HEK293 (cell line): ENCODE data around the gene PHC1.
"Not testable (repeated sequence)": the region's sequence is repeated elsewhere in the genome, so short reads cannot be mapped to it uniquely, and the experiment has no call there.

Source experiments
- CTCF ChIA-PET: fragments of 350-600 bp; formaldehyde crosslinking; extraction: SDS; loops from one replicate; lab custom pipeline; 2021; ENCODE audit warnings: antibody characterized with exemption; lab: Yijun Ruan, JAX
- POLR2A ChIA-PET: fragments of 300-600 bp; formaldehyde crosslinking; extraction: SDS; loops from one replicate; lab custom pipeline; 2020; ENCODE audit warnings: antibody characterized with exemption, inconsistent platforms; lab: Yijun Ruan, JAX
- H3K27ac ChIP-seq: fragments of 200-500 bp; sonication (Bioruptor generic); 2 replicates; pipeline ENCODE4 v1.5.1; 2014; ENCODE audit warnings: low read depth, low read length, control low read depth, inconsistent platforms; ENCODE audit errors: extremely low read depth
- H3K36me3 ChIP-seq, 2 experiments: fragments of 200-500 bp in 1 of 2; sonication (Bioruptor generic) in 1 of 2; 1 replicate in 1 of 2; 2 replicates in 1 of 2; pipeline ENCODE4 v1.5.1; 2014 to 2017; ENCODE audit warnings: inconsistent platforms in 2 of 2, low read length in 2 of 2; ENCODE audit not compliant: control insufficient read depth in 2 of 2, insufficient read depth in 1 of 2
- H3K4me1 ChIP-seq: fragments of 200-500 bp; sonication (Bioruptor generic); 2 replicates; pipeline ENCODE4 v1.5.1; 2014; ENCODE audit warnings: mild to moderate bottlenecking, low read length, inconsistent platforms; ENCODE audit not compliant: control insufficient read depth, insufficient read depth
- H3K4me3 ChIP-seq: 2 replicates; pipeline ENCODE4 v1.5.1; 2011; ENCODE audit warnings: low read depth, mild to moderate bottlenecking, control low read depth, low read length, moderate library complexity
- H3K9me3 ChIP-seq: fragments of 200-500 bp; sonication (Bioruptor generic); 2 replicates; pipeline ENCODE4 v1.5.1; 2014; ENCODE audit warnings: low read depth, low read length, inconsistent platforms; ENCODE audit not compliant: control insufficient read depth, insufficient read depth
- IKZF3 ChIP-seq: fragments of 450-650 bp; IDR thresholded peaks from 2 replicates; pipeline ENCODE4 v1.5.0; 2018; ENCODE audit warnings: missing biosample characterization, mild to moderate bottlenecking, missing genetic modification characterization, moderate library complexity
- PRDM10 ChIP-seq: fragments of 450-650 bp; formaldehyde crosslinking; IDR thresholded peaks from 2 replicates; pipeline ENCODE4 v1.5.1; 2016; ENCODE audit warnings: missing biosample characterization, missing genetic modification characterization
- SP2 ChIP-seq: fragments of 450-650 bp; formaldehyde crosslinking; IDR thresholded peaks from 2 replicates; pipeline ENCODE4 v1.5.1; 2016; ENCODE audit warnings: missing biosample characterization, missing genetic modification characterization
- ZBTB17 ChIP-seq: fragments of 450-650 bp; formaldehyde crosslinking; IDR thresholded peaks from 2 replicates; pipeline ENCODE4 v1.5.1; 2016; ENCODE audit warnings: missing biosample characterization, missing genetic modification characterization
- ZBTB21 ChIP-seq: fragments of 450-650 bp; formaldehyde crosslinking; IDR thresholded peaks from 2 replicates; pipeline ENCODE4 v1.5.1; 2017; ENCODE audit warnings: missing biosample characterization, missing genetic modification characterization
- ZBTB48 ChIP-seq: fragments of 450-650 bp; formaldehyde crosslinking; IDR thresholded peaks from 2 replicates; pipeline ENCODE4 v1.5.1; 2016; ENCODE audit warnings: missing biosample characterization, missing genetic modification characterization
- ZEB2 ChIP-seq: fragments of 450-650 bp; formaldehyde crosslinking; IDR thresholded peaks from 2 replicates; pipeline ENCODE4 v1.5.1; 2016; ENCODE audit warnings: missing biosample characterization, missing genetic modification characterization
- ZIC2 ChIP-seq: fragments of 450-650 bp; formaldehyde crosslinking; IDR thresholded peaks from 2 replicates; pipeline ENCODE4 v1.5.1; 2016; ENCODE audit warnings: missing biosample characterization, missing genetic modification characterization
- ZNF148 ChIP-seq: fragments of 450-650 bp; formaldehyde crosslinking; IDR thresholded peaks from 2 replicates; pipeline ENCODE4 v1.5.0; 2017; ENCODE audit warnings: missing biosample characterization, missing genetic modification characterization, borderline replicate concordance
- ZNF2 ChIP-seq: fragments of 450-650 bp; formaldehyde crosslinking; IDR thresholded peaks from 2 replicates; pipeline ENCODE4 v1.5.1; 2016; ENCODE audit warnings: missing biosample characterization, missing genetic modification characterization
- ZNF362 ChIP-seq: fragments of 450-650 bp; formaldehyde crosslinking; IDR thresholded peaks from 2 replicates; pipeline ENCODE4 v1.5.1; 2016; ENCODE audit warnings: missing biosample characterization, missing genetic modification characterization
- ZNF366 ChIP-seq: fragments of 450-650 bp; formaldehyde crosslinking; conservative IDR thresholded peaks from 2 replicates; pipeline ENCODE4 v1.5.1; 2016; ENCODE audit warnings: missing biosample characterization, missing genetic modification characterization
- ZNF394 ChIP-seq: fragments of 450-650 bp; formaldehyde crosslinking; IDR thresholded peaks from 2 replicates; pipeline ENCODE4 v1.5.1; 2016; ENCODE audit warnings: missing biosample characterization, missing genetic modification characterization, mild to moderate bottlenecking, moderate library complexity, borderline replicate concordance
- ZSCAN30 ChIP-seq: fragments of 450-650 bp; IDR thresholded peaks from 2 replicates; pipeline ENCODE4 v1.5.1; 2018; ENCODE audit warnings: missing biosample characterization, mild to moderate bottlenecking, missing genetic modification characterization, moderate library complexity
- TF ChIP-seq, protein P1 (sequence below): fragments of 450-650 bp; formaldehyde crosslinking; IDR thresholded peaks from 2 replicates; pipeline ENCODE4 v1.5.1; 2016; ENCODE audit warnings: missing biosample characterization, missing genetic modification characterization
- TF ChIP-seq, protein P2 (sequence below): fragments of 450-650 bp; formaldehyde crosslinking; IDR thresholded peaks from 2 replicates; pipeline ENCODE4 v1.5.1; 2017; ENCODE audit warnings: missing biosample characterization, missing genetic modification characterization
- TF ChIP-seq, protein P3 (sequence below): fragments of 450-650 bp; formaldehyde crosslinking; optimal IDR thresholded peaks from 2 replicates; pipeline ENCODE3; 2016; ENCODE audit warnings: missing biosample characterization, mild to moderate bottlenecking, missing genetic modification characterization

PHC1 gene

DNA sequence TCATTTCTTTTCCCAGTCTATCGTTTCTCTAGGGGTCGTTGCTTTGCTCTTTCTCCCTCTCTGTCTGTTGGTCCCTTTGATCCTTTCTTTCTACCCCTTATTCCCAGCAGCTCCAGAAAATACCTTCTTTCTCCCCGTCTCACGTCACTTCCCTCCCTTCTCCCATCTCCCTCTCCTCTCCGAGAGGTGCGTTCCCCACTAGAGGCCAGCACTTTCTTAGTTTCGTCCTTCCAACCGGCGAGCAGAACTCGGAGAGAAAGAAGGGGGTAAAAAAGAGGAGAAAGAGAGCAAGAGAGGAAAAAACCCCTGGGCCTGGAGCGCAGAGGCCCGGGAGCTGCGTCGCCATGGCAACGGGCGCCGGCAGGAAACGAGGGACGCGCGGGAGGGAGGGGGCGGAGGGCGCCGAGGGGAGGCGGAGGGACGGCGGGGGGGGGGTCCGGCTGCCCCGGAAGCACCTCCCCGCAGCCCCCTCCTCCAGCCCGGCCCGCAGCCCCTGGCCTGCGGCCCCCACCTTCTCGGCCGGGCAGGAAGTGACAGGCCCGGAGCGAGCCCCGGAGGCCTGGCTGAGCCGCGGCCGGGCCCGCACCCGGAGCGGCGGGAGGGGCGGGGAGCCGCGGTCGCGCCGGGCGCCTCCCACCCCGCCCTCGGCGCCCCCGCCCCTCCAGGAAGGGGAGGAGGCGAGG is at the start of gene PHC1:
PHC1 (plus strand) TSS at position 477 of the 683 bp plus-strand sequence. CDS start 3,169 bp downstream, outside the sequence.
- H3K36me3 ChIP-seq, H3K9me3 ChIP-seq: not testable (repeated sequence)
- H3K27ac ChIP-seq: peak within 1 kb of the TSS; percentile 68
- peaks cover 13% of the 10 kb centered on the region for H3K4me1 ChIP-seq
- POLR2A ChIA-PET: interaction anchor here (0.6 to 2.7 kb wide), 2 partner anchors 35 to 257 kb away, joined by 6 to 21 read pairs; partner anchors contain the start of gene M6PR
- CTCF ChIA-PET: interaction anchor here (0.5 to 5.1 kb wide), 7 partner anchors 24 to 135 kb away, joined by 3 to 21 read pairs (median 3); partner anchors contain the start of gene M6PR
- peak within 1 kb of the TSS; percentile 69 for H3K4me3 ChIP-seq
- TF ChIP-seq ZNF2 (tag by site-specific recombination) (peak; percentile 68; the same call in 1 of the 2 replicates), ZIC2 (tag by site-specific recombination) (0 out of 2 replicates have a peak, but pooled peaks have one; percentile 7), ZSCAN30 (tag by site-specific recombination) (0 out of 2 replicates have a peak, but pooled peaks have one; percentile 26), ZNF148 (tag by site-specific recombination) (0 out of 2 replicates have a peak, but pooled peaks have one; percentile 39), SP2 (tag by site-specific recombination) (peak; percentile 26), ZEB2 (tag by site-specific recombination) (peak; percentile 37), ZNF366 (tag by site-specific recombination) (peak; percentile 98), ZNF362 (peak; percentile 56; the same call in 1 of the 2 replicates), ZNF394 (tag by site-specific recombination) (peak; percentile 12; the same call in 1 of the 2 replicates), ZBTB48 (peak; percentile 98), PRDM10 (tag by site-specific recombination) (peak; percentile 94), ZBTB21 (peak; percentile 66; the same call in 1 of the 2 replicates), ZBTB17 (tag by site-specific recombination) (peak; percentile 38; the same call in 1 of the 2 replicates), IKZF3 (tag by site-specific recombination) (peak; percentile 90)
- TF ChIP-seq, protein P1, sequence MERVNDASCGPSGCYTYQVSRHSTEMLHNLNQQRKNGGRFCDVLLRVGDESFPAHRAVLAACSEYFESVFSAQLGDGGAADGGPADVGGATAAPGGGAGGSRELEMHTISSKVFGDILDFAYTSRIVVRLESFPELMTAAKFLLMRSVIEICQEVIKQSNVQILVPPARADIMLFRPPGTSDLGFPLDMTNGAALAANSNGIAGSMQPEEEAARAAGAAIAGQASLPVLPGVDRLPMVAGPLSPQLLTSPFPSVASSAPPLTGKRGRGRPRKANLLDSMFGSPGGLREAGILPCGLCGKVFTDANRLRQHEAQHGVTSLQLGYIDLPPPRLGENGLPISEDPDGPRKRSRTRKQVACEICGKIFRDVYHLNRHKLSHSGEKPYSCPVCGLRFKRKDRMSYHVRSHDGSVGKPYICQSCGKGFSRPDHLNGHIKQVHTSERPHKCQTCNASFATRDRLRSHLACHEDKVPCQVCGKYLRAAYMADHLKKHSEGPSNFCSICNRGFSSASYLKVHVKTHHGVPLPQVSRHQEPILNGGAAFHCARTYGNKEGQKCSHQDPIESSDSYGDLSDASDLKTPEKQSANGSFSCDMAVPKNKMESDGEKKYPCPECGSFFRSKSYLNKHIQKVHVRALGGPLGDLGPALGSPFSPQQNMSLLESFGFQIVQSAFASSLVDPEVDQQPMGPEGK (tag by site-specific recombination): 0 out of 2 replicates have a peak, but pooled peaks have one; percentile 26
- TF ChIP-seq, protein P2, sequence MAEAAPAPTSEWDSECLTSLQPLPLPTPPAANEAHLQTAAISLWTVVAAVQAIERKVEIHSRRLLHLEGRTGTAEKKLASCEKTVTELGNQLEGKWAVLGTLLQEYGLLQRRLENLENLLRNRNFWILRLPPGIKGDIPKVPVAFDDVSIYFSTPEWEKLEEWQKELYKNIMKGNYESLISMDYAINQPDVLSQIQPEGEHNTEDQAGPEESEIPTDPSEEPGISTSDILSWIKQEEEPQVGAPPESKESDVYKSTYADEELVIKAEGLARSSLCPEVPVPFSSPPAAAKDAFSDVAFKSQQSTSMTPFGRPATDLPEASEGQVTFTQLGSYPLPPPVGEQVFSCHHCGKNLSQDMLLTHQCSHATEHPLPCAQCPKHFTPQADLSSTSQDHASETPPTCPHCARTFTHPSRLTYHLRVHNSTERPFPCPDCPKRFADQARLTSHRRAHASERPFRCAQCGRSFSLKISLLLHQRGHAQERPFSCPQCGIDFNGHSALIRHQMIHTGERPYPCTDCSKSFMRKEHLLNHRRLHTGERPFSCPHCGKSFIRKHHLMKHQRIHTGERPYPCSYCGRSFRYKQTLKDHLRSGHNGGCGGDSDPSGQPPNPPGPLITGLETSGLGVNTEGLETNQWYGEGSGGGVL (tag by site-specific recombination): peak; percentile 69
- TF ChIP-seq, protein P3, sequence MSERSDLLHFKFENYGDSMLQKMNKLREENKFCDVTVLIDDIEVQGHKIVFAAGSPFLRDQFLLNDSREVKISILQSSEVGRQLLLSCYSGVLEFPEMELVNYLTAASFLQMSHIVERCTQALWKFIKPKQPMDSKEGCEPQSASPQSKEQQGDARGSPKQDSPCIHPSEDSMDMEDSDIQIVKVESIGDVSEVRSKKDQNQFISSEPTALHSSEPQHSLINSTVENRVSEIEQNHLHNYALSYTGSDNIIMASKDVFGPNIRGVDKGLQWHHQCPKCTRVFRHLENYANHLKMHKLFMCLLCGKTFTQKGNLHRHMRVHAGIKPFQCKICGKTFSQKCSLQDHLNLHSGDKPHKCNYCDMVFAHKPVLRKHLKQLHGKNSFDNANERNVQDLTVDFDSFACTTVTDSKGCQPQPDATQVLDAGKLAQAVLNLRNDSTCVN (tag by site-specific recombination): peak; percentile 17
